IMR-90 (cell line): ENCODE results near the gene ISCA1. TPM values are rescaled to one million over a fixed set of nuclear protein-coding genes. Genes with fewer than 3 reads are reported as not detected.

Experiments used
- ATAC-seq: fragments of 200-7000 bp; cut with Tn5 transposase; 2 replicates; pipeline ENCODE4 v1.9.1; 2020; ENCODE audit warnings: low read depth, mild to moderate bottlenecking, moderate library complexity
- BruUV-seq: library from RNA; stranded (reverse); fragments of 400-500 nt; replicated peaks from 2 replicates; lab custom pipeline; 2021; lab: Mats Ljungman, UMichigan
- CTCF ChIA-PET: fragments of 300-600 bp; formaldehyde crosslinking; extraction: SDS; loops from one replicate; lab custom pipeline; 2021; ENCODE audit warnings: antibody characterized with exemption; lab: Yijun Ruan, JAX
- POLR2A ChIA-PET: fragments of 300-600 bp; sonication (Branson Sonifier 250); formaldehyde crosslinking; loops from one replicate; lab custom pipeline; 2022; ENCODE audit warnings: antibody characterized with exemption; ENCODE audit not compliant: unreplicated experiment; lab: Charles Lee
- DNase-seq: peaks from one replicate; pipeline ENCODE4 v3.0.0; 2013
- H2AFZ ChIP-seq: replicated peaks from 2 replicates; pipeline ENCODE3; 2013; ENCODE audit warnings: low read length, mild to moderate bottlenecking; ENCODE audit not compliant: poor library complexity
- H2AK5ac ChIP-seq: 2 replicates; pipeline ENCODE4 v1.6.1; 2013; ENCODE audit warnings: low read depth, low read length, inconsistent platforms
- H2AK9ac ChIP-seq: replicated peaks from 2 replicates; pipeline ENCODE3; 2013; ENCODE audit warnings: mild to moderate bottlenecking, low read depth, low read length, moderate library complexity; ENCODE audit not compliant: poor library complexity
- H2BK120ac ChIP-seq: 2 replicates; pipeline ENCODE4 v1.6.1; 2013; ENCODE audit warnings: low read depth, low read length, inconsistent platforms
- H2BK15ac ChIP-seq: 3 replicates; pipeline ENCODE4 v1.6.1; 2013; ENCODE audit warnings: low read depth, low read length, inconsistent platforms
- H2BK20ac ChIP-seq: 2 replicates; pipeline ENCODE4 v1.6.1; 2013; ENCODE audit warnings: low read depth, mild to moderate bottlenecking, inconsistent platforms, low read length, moderate library complexity
- H2BK5ac ChIP-seq: 2 replicates; pipeline ENCODE4 v1.6.1; 2013; ENCODE audit warnings: mild to moderate bottlenecking, low read depth, low read length, inconsistent platforms; ENCODE audit not compliant: poor library complexity, severe bottlenecking
- H3K14ac ChIP-seq: replicated peaks from 2 replicates; pipeline ENCODE4 v1.6.1; 2013; ENCODE audit warnings: low read depth, low read length, inconsistent platforms
- H3K18ac ChIP-seq: 2 replicates; pipeline ENCODE4 v1.6.1; 2013; ENCODE audit warnings: low read depth, low read length, control low read depth
- H3K23ac ChIP-seq: 2 replicates; pipeline ENCODE4 v1.6.1; 2013; ENCODE audit warnings: low read depth, low read length, inconsistent platforms
- H3K27ac ChIP-seq: 2 replicates; pipeline ENCODE4 v1.5.1; 2013; ENCODE audit warnings: mild to moderate bottlenecking, control low read depth, low read length; ENCODE audit not compliant: insufficient read depth
- H3K27me3 ChIP-seq: 2 replicates; pipeline ENCODE4 v1.6.1; 2013; ENCODE audit warnings: low read length; ENCODE audit not compliant: control insufficient read depth, insufficient read depth
- H3K36me3 ChIP-seq: 2 replicates; pipeline ENCODE4 v1.6.1; 2013; ENCODE audit warnings: low read length, mixed read lengths; ENCODE audit not compliant: control insufficient read depth, insufficient read depth
- H3K4ac ChIP-seq: 2 replicates; pipeline ENCODE4 v1.6.1; 2013; ENCODE audit warnings: low read depth, low read length, inconsistent platforms
- H3K4me1 ChIP-seq: 2 replicates; pipeline ENCODE4 v1.6.1; 2013; ENCODE audit warnings: low read length, mixed read lengths; ENCODE audit not compliant: control insufficient read depth, insufficient read depth
- H3K4me2 ChIP-seq: 2 replicates; pipeline ENCODE4 v1.6.1; 2013; ENCODE audit warnings: low read depth, mild to moderate bottlenecking, control low read depth, low read length, moderate library complexity
- H3K4me3 ChIP-seq: 2 replicates; pipeline ENCODE4 v1.5.1; 2013; ENCODE audit warnings: low read depth, mild to moderate bottlenecking, control low read depth, low read length, moderate library complexity; ENCODE audit not compliant: insufficient read depth
- H3K56ac ChIP-seq: 2 replicates; pipeline ENCODE4 v1.6.1; 2013; ENCODE audit warnings: low read length, inconsistent platforms; ENCODE audit not compliant: insufficient read depth; ENCODE audit errors: extremely low read depth
- H3K79me1 ChIP-seq, 2 experiments: 2 replicates each; pipeline ENCODE4 v1.6.1; 2013; ENCODE audit warnings: low read length in 2 of 2, inconsistent platforms in 1 of 2, low read depth in 1 of 2
- H3K9ac ChIP-seq: 2 replicates; pipeline ENCODE4 v1.6.1; 2013; ENCODE audit warnings: low read depth, low read length, control low read depth
- H3K9me1 ChIP-seq: 2 replicates; pipeline ENCODE4 v1.6.1; 2013; ENCODE audit warnings: low read length, inconsistent platforms; ENCODE audit not compliant: insufficient read depth
- H3K9me3 ChIP-seq: 2 replicates; pipeline ENCODE4 v1.6.1; 2013; ENCODE audit warnings: low read length; ENCODE audit not compliant: control insufficient read depth, insufficient read depth
- H4K20me1 ChIP-seq: 2 replicates; pipeline ENCODE4 v1.6.1; 2013; ENCODE audit warnings: low read length, inconsistent platforms; ENCODE audit not compliant: insufficient read depth
- H4K5ac ChIP-seq: 2 replicates; pipeline ENCODE4 v1.6.1; 2013; ENCODE audit warnings: mild to moderate bottlenecking, low read depth, low read length, control low read depth
- H4K8ac ChIP-seq, 2 experiments: 2 replicates each; pipeline ENCODE4 v1.6.1; 2013; ENCODE audit warnings: low read depth in 2 of 2, low read length in 2 of 2, control low read depth in 1 of 2, inconsistent platforms in 1 of 2
- H4K91ac ChIP-seq: 2 replicates; pipeline ENCODE4 v1.6.1; 2013; ENCODE audit warnings: low read depth, low read length, inconsistent platforms; ENCODE audit not compliant: insufficient read depth
- CHD1 ChIP-seq: IDR thresholded peaks from 2 replicates; pipeline ENCODE4 v1.6.1; 2012; ENCODE audit warnings: low read depth, low read length, improper control_type of control experiment
- MAFK ChIP-seq: IDR thresholded peaks from 2 replicates; pipeline ENCODE4 v1.6.1; 2012; ENCODE audit warnings: low read depth, low read length, improper control_type of control experiment
- MXI1 ChIP-seq: IDR thresholded peaks from 2 replicates; pipeline ENCODE4 v1.6.1; 2012; ENCODE audit warnings: low read depth, mild to moderate bottlenecking, low read length, moderate library complexity, borderline replicate concordance
- NFE2L2 ChIP-seq: fragments of 150-350 bp; IDR thresholded peaks from 2 replicates; pipeline ENCODE4 v1.6.1; 2016; ENCODE audit warnings: low read depth, mild to moderate bottlenecking, low read length
- POLR2A ChIP-seq: IDR thresholded peaks from 2 replicates; pipeline ENCODE4 v1.6.1; 2012; ENCODE audit warnings: mild to moderate bottlenecking, low read depth, low read length
- SMC3 ChIP-seq: fragments of 150-350 bp; IDR thresholded peaks from 2 replicates; pipeline ENCODE4 v1.6.1; 2016; ENCODE audit warnings: low read depth, mild to moderate bottlenecking, antibody characterized with exemption, low read length, moderate library complexity
- WGBS, 2 experiments: methylation state at CpG; one replicate each; pipeline versions ENCODE4 v1.1.5 to v1.1.7; 2013; ENCODE audit warnings: missing lambda C conversion rate in 2 of 2; ENCODE audit not compliant: insufficient read length in 1 of 2; ENCODE audit errors: extremely low coverage in 2 of 2; 5-methylcytosine and 5-hydroxymethylcytosine counted together
- dilution Hi-C: fragments of 300-500 bp; cut with HindIII; formaldehyde crosslinking; loops from one replicate; pipeline ENCODE4 v1.14.3; 2018; ENCODE audit warnings: low sequenced_read_pairs; ENCODE audit not compliant: unreplicated experiment
- in situ Hi-C: fragments of 300-500 bp; cut with MboI; formaldehyde crosslinking; loops from 3 replicates; pipeline ENCODE4 v1.14.3; 2019; ENCODE audit warnings: low sequenced_read_pairs, inconsistent platforms, mixed read lengths
- intact Hi-C: fragments of 100-400 bp; cut with micrococcal nuclease; formaldehyde crosslinking; loops from 2 replicates; pipeline ENCODE4 v1.10.0; 2022
- polyA plus RNA-seq, 3 experiments: library from polyadenylated mRNA; depleted of rRNA; stranded (reverse); fragments of >200 nt; gene quantifications; 2 replicates each; pipeline ENCODE4 v1.2.3, GENCODE V29; 2012; ENCODE audit warnings: low replicate concordance in 1 of 3
- total RNA-seq: library from RNA; depleted of rRNA; stranded (reverse); fragments of >200 nt; gene quantifications from 2 replicates; pipeline ENCODE4 v1.2.3, GENCODE V29; 2012
- TF ChIP-seq, protein P1 (sequence below): fragments of 150-350 bp; IDR thresholded peaks from 2 replicates; pipeline ENCODE4 v1.6.1; 2017; ENCODE audit warnings: mild to moderate bottlenecking, antibody characterized with exemption, low read length, low read depth
- TF ChIP-seq, protein P2 (sequence below): conservative IDR thresholded peaks from 2 replicates; pipeline ENCODE4 v1.5.1; 2012; ENCODE audit warnings: mild to moderate bottlenecking, low read depth, low read length, improper control_type of control experiment

Gene ISCA1
- total and polyA plus RNA-seq, 2 of the 4 experiments (the other 2 are of a cell fraction), result 14.7 to 15.1 TPM

DNA sequence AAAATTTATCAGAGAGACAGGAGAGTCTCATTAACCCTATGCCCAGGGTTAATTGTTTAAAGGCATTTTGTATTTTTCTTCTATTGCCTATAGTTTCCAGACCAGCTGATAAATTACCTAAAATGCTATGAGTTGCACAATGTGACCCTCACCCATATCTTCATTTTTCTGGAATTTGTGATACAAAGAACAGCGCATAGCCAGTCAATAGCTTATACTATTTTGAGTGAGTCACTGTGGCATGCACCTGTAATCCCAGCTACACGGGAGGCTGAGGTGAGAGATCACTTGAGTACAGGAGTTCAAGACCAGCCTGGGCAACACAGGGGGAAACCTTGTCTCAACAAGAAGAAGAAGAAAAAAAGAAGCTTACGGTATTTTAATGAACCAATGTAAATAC lies 25.7 kb downstream of the ISCA1 start:
- Histone ChIP-seq H3K36me3 (no peaks in the 10 kb centered on the region; the same call in 1 of the 2 replicates), H3K27me3 (no peaks in the 10 kb centered on the region), H2AFZ (no peak overlapping the region), H3K18ac (no peak overlapping the region), H3K14ac (no peak overlapping the region), H3K4me2 (no peak overlapping the region), H2BK20ac (no peak overlapping the region), H3K56ac (no peak overlapping the region), H3K4ac (no peak overlapping the region), H2BK15ac (no peak overlapping the region), H3K4me3 (no peak overlapping the region), H4K91ac (no peak overlapping the region), H3K9me1 (peaks cover 7% of the 10 kb centered on the region; the same call in 1 of the 2 replicates), H4K8ac (no peak overlapping the region), H4K5ac (no peak overlapping the region), H3K9ac (no peak overlapping the region), H4K20me1 (no peaks in the 10 kb centered on the region), H3K79me1 (no peaks in the 10 kb centered on the region), H2AK9ac (no peak overlapping the region), H3K4me1 (no peaks in the 10 kb centered on the region), H2AK5ac (no peak overlapping the region), H2BK5ac (no peak overlapping the region), H3K27ac (no peak overlapping the region), H3K23ac (no peak overlapping the region), H2BK120ac (no peak overlapping the region), H3K9me3 (no peaks in the 10 kb centered on the region)
- no peak for TF ChIP-seq NFE2L2
- no peak for TF ChIP-seq MXI1
- TF ChIP-seq, protein P1, sequence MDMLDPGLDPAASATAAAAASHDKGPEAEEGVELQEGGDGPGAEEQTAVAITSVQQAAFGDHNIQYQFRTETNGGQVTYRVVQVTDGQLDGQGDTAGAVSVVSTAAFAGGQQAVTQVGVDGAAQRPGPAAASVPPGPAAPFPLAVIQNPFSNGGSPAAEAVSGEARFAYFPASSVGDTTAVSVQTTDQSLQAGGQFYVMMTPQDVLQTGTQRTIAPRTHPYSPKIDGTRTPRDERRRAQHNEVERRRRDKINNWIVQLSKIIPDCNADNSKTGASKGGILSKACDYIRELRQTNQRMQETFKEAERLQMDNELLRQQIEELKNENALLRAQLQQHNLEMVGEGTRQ, result no peak
- no peak for TF ChIP-seq MAFK
- TF ChIP-seq POLR2A, result no peak
- TF ChIP-seq, protein P2, sequence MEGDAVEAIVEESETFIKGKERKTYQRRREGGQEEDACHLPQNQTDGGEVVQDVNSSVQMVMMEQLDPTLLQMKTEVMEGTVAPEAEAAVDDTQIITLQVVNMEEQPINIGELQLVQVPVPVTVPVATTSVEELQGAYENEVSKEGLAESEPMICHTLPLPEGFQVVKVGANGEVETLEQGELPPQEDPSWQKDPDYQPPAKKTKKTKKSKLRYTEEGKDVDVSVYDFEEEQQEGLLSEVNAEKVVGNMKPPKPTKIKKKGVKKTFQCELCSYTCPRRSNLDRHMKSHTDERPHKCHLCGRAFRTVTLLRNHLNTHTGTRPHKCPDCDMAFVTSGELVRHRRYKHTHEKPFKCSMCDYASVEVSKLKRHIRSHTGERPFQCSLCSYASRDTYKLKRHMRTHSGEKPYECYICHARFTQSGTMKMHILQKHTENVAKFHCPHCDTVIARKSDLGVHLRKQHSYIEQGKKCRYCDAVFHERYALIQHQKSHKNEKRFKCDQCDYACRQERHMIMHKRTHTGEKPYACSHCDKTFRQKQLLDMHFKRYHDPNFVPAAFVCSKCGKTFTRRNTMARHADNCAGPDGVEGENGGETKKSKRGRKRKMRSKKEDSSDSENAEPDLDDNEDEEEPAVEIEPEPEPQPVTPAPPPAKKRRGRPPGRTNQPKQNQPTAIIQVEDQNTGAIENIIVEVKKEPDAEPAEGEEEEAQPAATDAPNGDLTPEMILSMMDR, result no peak
- TF ChIP-seq SMC3, result no peak
- no peak for TF ChIP-seq CHD1
- ChIA-PET POLR2A (no interaction called here), CTCF (interaction anchor here (0.7 to 1.2 kb wide), 2 partner anchors 10 to 55 kb away, joined by 3 to 4 read pairs; no protein-coding TSS in a partner anchor)
- in situ Hi-C loops (no loop called here), intact Hi-C loops (no loop called here), dilution Hi-C loops (no loop called here)
- no TSS peak for BruUV-seq
- WGBS, 2 experiments, result 0% methylated on average over 1 of the region's 3 CpGs; no CpG with 5 or more reads in 1 of the 2 experiments
- ATAC-seq (no peak), DNase-seq (no peak)
